HCT116 (cell line): ENCODE measurements around the gene TLE6. TPM values are rescaled to one million over a fixed set of nuclear protein-coding genes. Genes with fewer than 3 reads are reported as not detected.
"Not testable (repeated sequence)": the region's sequence is repeated elsewhere in the genome, so short reads cannot be mapped to it uniquely, and the experiment has no call there.

ENCODE experiments used
- ATAC-seq: fragments of 200-7000 bp; cut with Tn5 transposase; 2 replicates; pipeline ENCODE4 v1.9.1; 2020; ENCODE audit warnings: mild to moderate bottlenecking, moderate library complexity
- BruUV-seq: library from RNA; stranded (reverse); fragments of 400-500 nt; replicated peaks from 2 replicates; lab custom pipeline; 2021; lab: Mats Ljungman, UMichigan
- CTCF ChIA-PET: fragments of 300-600 bp; sonication (Branson Sonifier 250); formaldehyde crosslinking; loops from one replicate; lab custom pipeline; 2021; ENCODE audit warnings: antibody characterized with exemption; lab: Charles Lee
- POLR2A ChIA-PET: fragments of 300-600, 350-600 bp; sonication (Branson Sonifier 250); formaldehyde crosslinking; loops from one replicate; lab custom pipeline; 2021; ENCODE audit warnings: antibody characterized with exemption; lab: Charles Lee
- RAD21 ChIA-PET, 2 experiments: fragments of 300-600 bp; sonication (Branson Sonifier 250); formaldehyde crosslinking; loops; one replicate each; lab custom pipeline; 2023; ENCODE audit warnings: low total read pairs in 2 of 2; ENCODE audit not compliant: uncharacterized antibody in 2 of 2, unreplicated experiment in 2 of 2, low non-redundant PET in 1 of 2; lab: Charles Lee
- DNase-seq: peaks from one replicate; pipeline ENCODE4 v3.0.0-alpha.2; 2010; ENCODE audit warnings: low read depth, low spot score
- H2AFZ ChIP-seq: fragments of 200-600 bp; shearing (Covaris generic), sonication (generic); 2 replicates; pipeline ENCODE4 v1.6.1; 2017; ENCODE audit warnings: low read depth, mixed run types, mixed read lengths, antibody characterized with exemption, low read length; ENCODE audit not compliant: poor library complexity, severe bottlenecking
- H3K27ac ChIP-seq: 2 replicates; pipeline ENCODE4 v1.5.1; 2012; ENCODE audit warnings: low read depth, low read length
- H3K27me3 ChIP-seq: fragments of 200-600 bp; sonication (generic); 2 replicates; pipeline ENCODE4 v1.6.1; 2016; ENCODE audit warnings: mixed run types, low read length, mixed read lengths; ENCODE audit not compliant: insufficient read depth
- H3K36me3 ChIP-seq, 2 experiments: fragments of 200-500 bp in 1 of 2; fragments of 200-600 bp in 1 of 2; sonication (Bioruptor generic) in 1 of 2; sonication (generic) in 1 of 2; 2 replicates each; pipeline versions ENCODE4 v1.5.1 to v1.6.1; 2014 to 2016; ENCODE audit warnings: low read length in 2 of 2, inconsistent platforms in 1 of 2, mixed read lengths in 1 of 2, mixed run types in 1 of 2; ENCODE audit not compliant: insufficient read depth in 2 of 2, control insufficient read depth in 1 of 2
- H3K4me1 ChIP-seq, 2 experiments: fragments of 200-600 bp in 1 of 2; sonication (generic) in 1 of 2; 2 replicates each; pipeline versions ENCODE4 v1.5.1 to v1.6.1; 2012 to 2017; ENCODE audit warnings: low read length in 2 of 2, inconsistent platforms in 1 of 2, mild to moderate bottlenecking in 1 of 2, mixed read lengths in 1 of 2, mixed run types in 1 of 2, moderate library complexity in 1 of 2; ENCODE audit not compliant: insufficient read depth in 2 of 2, control insufficient read depth in 1 of 2
- H3K4me2 ChIP-seq: fragments of 200-600 bp; sonication (generic); 2 replicates; pipeline ENCODE4 v1.6.1; 2017; ENCODE audit warnings: mixed run types, low read length, mixed read lengths
- H3K4me3 ChIP-seq, 2 experiments: fragments of 200-600 bp in 1 of 2; sonication (generic) in 1 of 2; replicated peaks in 1 of 2; 2 replicates each; pipeline ENCODE4 v1.5.1; 2011 to 2016; ENCODE audit warnings: low read length in 2 of 2, control low read depth in 1 of 2, low read depth in 1 of 2, mild to moderate bottlenecking in 1 of 2, mixed read lengths in 1 of 2, mixed run types in 1 of 2
- H3K79me2 ChIP-seq: fragments of 200-600 bp; sonication (generic); 2 replicates; pipeline ENCODE4 v1.6.1; 2017; ENCODE audit warnings: mild to moderate bottlenecking, mixed run types, low read length, moderate library complexity, mixed read lengths; ENCODE audit not compliant: insufficient read depth
- H3K9ac ChIP-seq: fragments of 200-600 bp; sonication (generic); 2 replicates; pipeline ENCODE4 v1.6.1; 2016; ENCODE audit warnings: low read length, mixed read lengths
- H3K9me2 ChIP-seq: fragments of 200-600 bp; sonication (generic), shearing (Covaris generic); 2 replicates; pipeline ENCODE4 v1.6.1; 2017; ENCODE audit warnings: mixed run types, mild to moderate bottlenecking, moderate library complexity; ENCODE audit not compliant: insufficient read depth
- H3K9me3 ChIP-seq, 2 experiments: fragments of 200-500 bp in 1 of 2; fragments of 200-600 bp in 1 of 2; sonication (Bioruptor generic) in 1 of 2; sonication (generic) in 1 of 2; 2 replicates each; pipeline ENCODE4 v1.6.1; 2014 to 2017; ENCODE audit warnings: low read length in 2 of 2, mixed read lengths in 2 of 2, inconsistent platforms in 1 of 2, low read depth in 1 of 2, mild to moderate bottlenecking in 1 of 2, mixed run types in 1 of 2, moderate library complexity in 1 of 2; ENCODE audit not compliant: control insufficient read depth in 1 of 2, insufficient read depth in 1 of 2
- H4K20me1 ChIP-seq: fragments of 200-600 bp; sonication (generic), shearing (Covaris generic); 2 replicates; pipeline ENCODE4 v1.6.1; 2017; ENCODE audit warnings: mixed run types, mild to moderate bottlenecking, moderate library complexity; ENCODE audit not compliant: insufficient read depth
- POLR2A ChIP-seq: IDR thresholded peaks from 2 replicates; pipeline ENCODE4 v1.7.0; 2011; ENCODE audit warnings: borderline replicate concordance; ENCODE audit not compliant: insufficient read depth, insufficient read length; ENCODE audit errors: extremely low read depth
- TCF7L2 ChIP-seq: IDR thresholded peaks from 2 replicates; pipeline ENCODE4 v1.7.0; 2011; ENCODE audit warnings: borderline replicate concordance, inconsistent platforms; ENCODE audit not compliant: insufficient read depth, insufficient read length; ENCODE audit errors: extremely low read depth
- intact Hi-C: fragments of 100-400 bp; cut with micrococcal nuclease; formaldehyde crosslinking; loops from 2 replicates; pipeline ENCODE4 v1.10.0; 2022
- total RNA-seq: library from RNA; stranded (reverse); gene quantifications from one replicate; pipeline ENCODE4 v1.2.1, GENCODE V29; 2021; ENCODE audit not compliant: unreplicated experiment
- TF ChIP-seq, protein P1 (sequence below), 3 experiments: fragments of 200-600 bp in 1 of 3; sonication (generic) in 1 of 3; IDR thresholded peaks in 2 of 3; conservative IDR thresholded peaks in 1 of 3; 2 replicates each; pipeline ENCODE4 v1.5.1; 2012 to 2017; ENCODE audit warnings: low read depth in 2 of 3, low read length in 2 of 3, antibody characterized with exemption in 1 of 3, borderline replicate concordance in 1 of 3, control low read depth in 1 of 3, mild to moderate bottlenecking in 1 of 3, mixed read lengths in 1 of 3, mixed run types in 1 of 3, moderate library complexity in 1 of 3; ENCODE audit not compliant: insufficient read depth in 1 of 3

TLE6 gene
- total RNA-seq, 1 experiment from 2014 or later: 10.9 TPM

DNA sequence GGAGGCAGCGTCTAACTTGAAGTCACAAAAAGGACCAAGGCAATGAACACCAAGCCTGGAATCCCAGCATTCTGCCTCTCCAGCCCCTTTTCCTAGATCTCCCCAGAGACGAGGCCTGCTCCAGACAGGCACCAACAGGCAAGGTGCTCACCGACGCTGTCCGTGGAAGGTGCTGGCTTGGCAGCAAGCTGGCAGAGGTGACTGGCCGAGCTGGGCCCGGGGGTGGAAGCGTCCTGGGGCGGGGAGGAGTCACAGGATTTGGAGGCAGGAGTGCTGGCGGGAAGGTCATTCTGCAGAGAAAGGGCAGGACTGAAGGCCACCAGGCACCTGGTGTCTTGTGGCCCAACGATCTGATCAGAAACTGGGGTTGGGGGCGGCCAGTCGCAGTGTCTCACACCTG lies 33.5 kb downstream of the TLE6 start:
- Histone ChIP-seq H3K9ac (no peak overlapping the region), H3K4me2 (no peak overlapping the region), H3K4me3 (no peak overlapping the region), H3K27ac (no peak overlapping the region), H3K9me2 (no peaks in the 10 kb centered on the region), H3K36me3 (no peaks in the 10 kb centered on the region), H4K20me1 (no peaks in the 10 kb centered on the region), H3K79me2 (no peaks in the 10 kb centered on the region), H3K9me3 (no peaks in the 10 kb centered on the region), H2AFZ (no peak overlapping the region), H3K4me1 (peaks cover 0 to 2% of the 10 kb centered on the region in 2 experiments; a peak in 1 of 4 replicates)
- ChIA-PET POLR2A (no interaction called here), CTCF (no interaction called here), RAD21 (no interaction called here)
- intact Hi-C loops: no loop called here
- BruUV-seq: no TSS peak
- TF ChIP-seq, protein P1, sequence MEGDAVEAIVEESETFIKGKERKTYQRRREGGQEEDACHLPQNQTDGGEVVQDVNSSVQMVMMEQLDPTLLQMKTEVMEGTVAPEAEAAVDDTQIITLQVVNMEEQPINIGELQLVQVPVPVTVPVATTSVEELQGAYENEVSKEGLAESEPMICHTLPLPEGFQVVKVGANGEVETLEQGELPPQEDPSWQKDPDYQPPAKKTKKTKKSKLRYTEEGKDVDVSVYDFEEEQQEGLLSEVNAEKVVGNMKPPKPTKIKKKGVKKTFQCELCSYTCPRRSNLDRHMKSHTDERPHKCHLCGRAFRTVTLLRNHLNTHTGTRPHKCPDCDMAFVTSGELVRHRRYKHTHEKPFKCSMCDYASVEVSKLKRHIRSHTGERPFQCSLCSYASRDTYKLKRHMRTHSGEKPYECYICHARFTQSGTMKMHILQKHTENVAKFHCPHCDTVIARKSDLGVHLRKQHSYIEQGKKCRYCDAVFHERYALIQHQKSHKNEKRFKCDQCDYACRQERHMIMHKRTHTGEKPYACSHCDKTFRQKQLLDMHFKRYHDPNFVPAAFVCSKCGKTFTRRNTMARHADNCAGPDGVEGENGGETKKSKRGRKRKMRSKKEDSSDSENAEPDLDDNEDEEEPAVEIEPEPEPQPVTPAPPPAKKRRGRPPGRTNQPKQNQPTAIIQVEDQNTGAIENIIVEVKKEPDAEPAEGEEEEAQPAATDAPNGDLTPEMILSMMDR (IDR thresholded peaks at IDR 0.05 in 2 of 3, conservative IDR thresholded peaks at IDR 0.05 in 1 of 3; ENCODE audit: borderline replicate concordance in 1 of 3, insufficient read depth in 1 of 3, low read depth in 2 of 3, low read length in 2 of 3): no peak
- TF ChIP-seq POLR2A (no peak), TCF7L2 (no peak)
- TF ChIP-seq, all 23 proteins: peak for 0
- ATAC-seq (no peak), DNase-seq (no peak)
- no peaks in the 10 kb centered on the region for H3K27me3 ChIP-seq

DNA sequence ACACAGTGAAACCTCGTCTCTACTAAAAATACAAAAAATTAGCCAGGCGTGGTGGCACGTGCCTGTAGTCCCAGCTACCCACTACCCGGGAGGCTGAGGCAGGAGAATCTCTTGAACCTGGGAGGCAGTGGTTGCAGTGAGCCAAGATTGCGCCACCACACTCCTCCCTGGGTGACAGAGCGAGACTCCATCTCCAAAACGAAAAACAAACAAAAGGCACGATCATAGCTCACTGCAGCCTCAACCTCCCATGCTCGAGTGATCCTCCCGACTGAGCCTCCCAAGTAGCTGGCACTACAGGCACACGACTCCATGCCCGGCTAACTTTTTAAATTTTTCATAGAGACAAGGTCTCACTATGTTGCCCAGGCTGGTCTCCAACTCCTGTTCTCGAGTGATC lies 34.7 kb downstream of the TLE6 start:
- H3K4me1 ChIP-seq, intact Hi-C loops, H3K4me3 ChIP-seq, H3K36me3 ChIP-seq, H3K9me3 ChIP-seq, RAD21 ChIA-PET, H3K9ac ChIP-seq, H4K20me1 ChIP-seq, H3K27me3 ChIP-seq, CTCF ChIA-PET, BruUV-seq, ATAC-seq, DNase-seq, H3K27ac ChIP-seq, H2AFZ ChIP-seq, POLR2A ChIA-PET, H3K79me2 ChIP-seq, H3K9me2 ChIP-seq, H3K4me2 ChIP-seq: not testable (repeated sequence)
